NOMO-1 (cell line): ENCODE measurements around the gene CARD10.
A peak's percentile ranks its signal among the peaks of the same experiment; 100 is the strongest.
"Not testable (repeated sequence)": the region's sequence is repeated elsewhere in the genome, so short reads cannot be mapped to it uniquely, and the experiment has no call there.

Experiments used
- DNase-seq, 2 experiments: peaks; one replicate each; lab custom pipeline; 2025; ENCODE audit not compliant: unreplicated experiment in 2 of 2; lab: John Stamatoyannopoulos, UW

CARD10 gene

GRCh38 chr22:37555029-37555428 is 35.8 kb upstream of the CARD10 start:
- no peak for DNase-seq

- DNase-seq, result no peak
These were observed 34.5 kb upstream of the CARD10 start for GRCh38 chr22:37553725-37554124.

GRCh38 chr22:37552524-37553163 is 33.4 kb upstream of the CARD10 start:
- no peak for DNase-seq

GRCh38 chr22:37551981-37552380 is 32.8 kb upstream of the CARD10 start:
- no peak for DNase-seq

GRCh38 chr22:37550921-37551320 is 31.7 kb upstream of the CARD10 start:
- DNase-seq, result not testable (repeated sequence)

GRCh38 chr22:37549704-37550059 is 30.5 kb upstream of the CARD10 start:
- DNase-seq, result no peak

GRCh38 chr22:37547251-37547741 is 28.1 kb upstream of the CARD10 start:
- DNase-seq, result no peak

GRCh38 chr22:37546437-37547250 is 27.4 kb upstream of the CARD10 start:
- DNase-seq, result no peak

GRCh38 chr22:37545703-37546436 is 26.7 kb upstream of the CARD10 start:
- DNase-seq, result no peak

- DNase-seq, result peak in 1 of 2 experiments; percentile 25
These were observed 25.9 kb upstream of the CARD10 start for GRCh38 chr22:37544955-37545702.

GRCh38 chr22:37542959-37543358 is 23.7 kb upstream of the CARD10 start:
- no peak for DNase-seq

- not testable (repeated sequence) for DNase-seq
These were observed 23.2 kb upstream of the CARD10 start for GRCh38 chr22:37542416-37542815.

- DNase-seq, result not testable (repeated sequence)
These were observed 20.6 kb upstream of the CARD10 start for GRCh38 chr22:37539790-37540189.

GRCh38 chr22:37538590-37539357 is 19.6 kb upstream of the CARD10 start:
- DNase-seq, result peak; percentile 89 to 92

GRCh38 chr22:37535159-37535558 is 15.9 kb upstream of the CARD10 start:
- no peak for DNase-seq

- no peak for DNase-seq
These were observed 15.2 kb upstream of the CARD10 start for GRCh38 chr22:37534445-37534844.

- DNase-seq, result peak; percentile 65 to 85
These were observed 14.8 kb upstream of the CARD10 start for GRCh38 chr22:37533995-37534394.

- DNase-seq, result peak; percentile 6 to 49
These were observed 10.6 kb upstream of the CARD10 start for GRCh38 chr22:37529652-37530345.

GRCh38 chr22:37527952-37528351 is 8.7 kb upstream of the CARD10 start:
- DNase-seq, result not testable (repeated sequence)
